Adrenal gland (tissue), 5 donors: Measurements from ENCODE around the gene CKAP2L.

Experiments
- CTCF ChIP-seq, 6 experiments: fragments of 450-650 bp in 4 of 6; fragments of 200-600 bp in 2 of 6; sonication (generic) in 1 of 6; IDR thresholded peaks; 1 replicate in 5 of 6; 2 replicates in 1 of 6; pipeline versions ENCODE4 v1.5.1 to v1.8.0; 2016 to 2021; ENCODE audit warnings: antibody characterized with exemption in 6 of 6, mild to moderate bottlenecking in 2 of 6, moderate library complexity in 1 of 6
- POLR2A ChIP-seq, 2 donors: fragments of 450-650 bp; IDR thresholded peaks; one replicate each; pipeline ENCODE4 v1.6.1; 2017; ENCODE audit warnings: antibody characterized with exemption in 2 of 2, mild to moderate bottlenecking in 2 of 2, moderate library complexity in 1 of 2
- donor health status: DM: no; HTN: no; CAD: no.

- no peak for TF ChIP-seq POLR2A (IDR thresholded peaks at IDR 0.05)
- no peak for TF ChIP-seq CTCF (IDR thresholded peaks at IDR 0.05)
These were observed 27.4 kb upstream of the CKAP2L start for GRCh38 chr2:112791693-112792230.
